Muscle layer of colon (tissue), 2 donors: ENCODE data around the gene FMNL3.

Experiments used
- H3K27ac ChIP-seq: one replicate; pipeline ENCODE4 v1.7.0; 2013; ENCODE audit warnings: low read depth, mild to moderate bottlenecking, low read length, moderate library complexity
- H3K27me3 ChIP-seq, 2 donors: one replicate each; pipeline ENCODE4 v1.7.0; 2013; ENCODE audit warnings: low read length in 2 of 2, mild to moderate bottlenecking in 2 of 2; ENCODE audit not compliant: insufficient read depth in 2 of 2, control insufficient read depth in 1 of 2
- H3K36me3 ChIP-seq: one replicate; pipeline ENCODE4 v1.7.0; 2013; ENCODE audit warnings: mild to moderate bottlenecking, low read length; ENCODE audit not compliant: insufficient read depth
- H3K4me1 ChIP-seq: one replicate; pipeline ENCODE4 v1.7.0; 2013; ENCODE audit warnings: mild to moderate bottlenecking, low read length; ENCODE audit not compliant: insufficient read depth
- H3K4me3 ChIP-seq, 2 donors: one replicate each; pipeline ENCODE4 v1.7.0; 2013; ENCODE audit warnings: low read length in 2 of 2, low read depth in 1 of 2, mild to moderate bottlenecking in 1 of 2, moderate library complexity in 1 of 2
- H3K9ac ChIP-seq: one replicate; pipeline ENCODE4 v1.7.0; 2013; ENCODE audit warnings: low read length
- H3K9me3 ChIP-seq: one replicate; pipeline ENCODE4 v1.7.0; 2013; ENCODE audit warnings: mild to moderate bottlenecking, low read length
- donor health status: abdominal sarcoma.
- donor health status: Adenocarcinoma of cecum.

Gene FMNL3

GRCh38 chr12:49707812-49708147 is 575 bp upstream of the FMNL3 start:
- Histone ChIP-seq H3K9me3 (no peaks in the 10 kb centered on the region), H3K27ac (no peak overlapping the region), H3K27me3 (no peaks in the 10 kb centered on the region), H3K9ac (no peak overlapping the region), H3K4me3 (no peak overlapping the region), H3K4me1 (peaks cover 18% of the 10 kb centered on the region), H3K36me3 (no peaks in the 10 kb centered on the region)

GRCh38 chr12:49706351-49707127 is 666 bp downstream of the FMNL3 start:
- H3K4me3 ChIP-seq, result peak overlapping the region; percentile 43 to 62
- peaks cover 18% of the 10 kb centered on the region for H3K4me1 ChIP-seq

GRCh38 chr12:49705479-49706134 is 1.6 kb downstream of the FMNL3 start:
- H3K27ac ChIP-seq, result no peak overlapping the region
- no peaks in the 10 kb centered on the region for H3K27me3 ChIP-seq
- H3K9me3 ChIP-seq, result no peaks in the 10 kb centered on the region
- peak overlapping the region; percentile 16 for H3K9ac ChIP-seq
- peaks cover 18% of the 10 kb centered on the region for H3K4me1 ChIP-seq
- H3K4me3 ChIP-seq, result peak overlapping the region; percentile 16 to 62
- H3K36me3 ChIP-seq, result no peaks in the 10 kb centered on the region

More at GRCh38 chr12:49706351-49707127, 666 bp downstream of the FMNL3 start:
- Histone ChIP-seq H3K36me3 (no peaks in the 10 kb centered on the region), H3K27ac (peak overlapping the region; percentile 61), H3K9me3 (no peaks in the 10 kb centered on the region), H3K27me3 (no peaks in the 10 kb centered on the region), H3K9ac (peak overlapping the region; percentile 16)

GRCh38 chr12:49703647-49704137 is 3.5 kb downstream of the FMNL3 start:
- Histone ChIP-seq H3K9ac (no peak overlapping the region), H3K27me3 (no peaks in the 10 kb centered on the region), H3K27ac (no peak overlapping the region), H3K36me3 (no peaks in the 10 kb centered on the region), H3K4me3 (no peak overlapping the region), H3K4me1 (peaks cover 25% of the 10 kb centered on the region), H3K9me3 (no peaks in the 10 kb centered on the region)

- no peaks in the 10 kb centered on the region for H3K27me3 ChIP-seq
- H3K9ac ChIP-seq, result no peak overlapping the region
- H3K36me3 ChIP-seq, result no peaks in the 10 kb centered on the region
- H3K4me1 ChIP-seq, result peaks cover 25% of the 10 kb centered on the region
- H3K4me3 ChIP-seq, result no peak overlapping the region
- no peak overlapping the region for H3K27ac ChIP-seq
- H3K9me3 ChIP-seq, result no peaks in the 10 kb centered on the region
These were observed 4.5 kb downstream of the FMNL3 start for GRCh38 chr12:49702676-49703215.

GRCh38 chr12:49702009-49702408 is 5.2 kb downstream of the FMNL3 start:
- H3K4me1 ChIP-seq, result peaks cover 32% of the 10 kb centered on the region
- no peaks in the 10 kb centered on the region for H3K36me3 ChIP-seq
- H3K9me3 ChIP-seq, result no peaks in the 10 kb centered on the region
- H3K9ac ChIP-seq, result no peak overlapping the region
- H3K4me3 ChIP-seq, result no peak overlapping the region
- H3K27ac ChIP-seq, result no peak overlapping the region
- no peaks in the 10 kb centered on the region for H3K27me3 ChIP-seq

GRCh38 chr12:49698619-49699545 is 8.3 kb downstream of the FMNL3 start:
- Histone ChIP-seq H3K4me1 (peaks cover 23% of the 10 kb centered on the region), H3K36me3 (no peaks in the 10 kb centered on the region), H3K9me3 (no peaks in the 10 kb centered on the region), H3K4me3 (no peak overlapping the region), H3K27me3 (no peaks in the 10 kb centered on the region), H3K9ac (no peak overlapping the region), H3K27ac (no peak overlapping the region)

GRCh38 chr12:49697808-49698207 is 9.4 kb downstream of the FMNL3 start:
- Histone ChIP-seq H3K9me3 (no peaks in the 10 kb centered on the region), H3K36me3 (no peaks in the 10 kb centered on the region), H3K9ac (no peak overlapping the region), H3K4me1 (peaks cover 23% of the 10 kb centered on the region), H3K27ac (no peak overlapping the region), H3K27me3 (no peaks in the 10 kb centered on the region), H3K4me3 (no peak overlapping the region)

GRCh38 chr12:49696723-49697122 is 10.5 kb downstream of the FMNL3 start:
- Histone ChIP-seq H3K4me3 (no peak overlapping the region), H3K9ac (no peak overlapping the region), H3K27me3 (no peaks in the 10 kb centered on the region), H3K36me3 (no peaks in the 10 kb centered on the region), H3K27ac (no peak overlapping the region), H3K4me1 (peaks cover 23% of the 10 kb centered on the region), H3K9me3 (no peaks in the 10 kb centered on the region)

- Histone ChIP-seq H3K4me3 (no peak overlapping the region), H3K9ac (no peak overlapping the region), H3K4me1 (peaks cover 23% of the 10 kb centered on the region), H3K36me3 (no peaks in the 10 kb centered on the region), H3K27me3 (no peaks in the 10 kb centered on the region), H3K27ac (no peak overlapping the region), H3K9me3 (no peaks in the 10 kb centered on the region)
These were observed 13.2 kb downstream of the FMNL3 start for GRCh38 chr12:49693931-49694444.

- Histone ChIP-seq H3K27me3 (no peaks in the 10 kb centered on the region), H3K9me3 (no peaks in the 10 kb centered on the region)
These were observed 14.4 kb downstream of the FMNL3 start for GRCh38 chr12:49692851-49693250.

More at GRCh38 chr12:49692851-49693250, 14.4 kb downstream of the FMNL3 start:
- Histone ChIP-seq H3K27ac (no peak overlapping the region), H3K36me3 (no peaks in the 10 kb centered on the region), H3K9ac (no peak overlapping the region), H3K4me3 (no peak overlapping the region), H3K4me1 (peaks cover 15% of the 10 kb centered on the region)
